H1 (cell line): Measurements from ENCODE around the gene NR2E3. TPM values are rescaled to one million over a fixed set of nuclear protein-coding genes. Genes with fewer than 3 reads are reported as not detected.

Experiments
- EZH2 ChIP-seq: fragments of 200-600 bp; sonication (generic); IDR thresholded peaks from 2 replicates; pipeline ENCODE4 v1.7.1; 2012; ENCODE audit warnings: low read depth, mild to moderate bottlenecking, moderate library complexity, low read length, inconsistent platforms; ENCODE audit not compliant: severe bottlenecking
- HDAC2 ChIP-seq, 2 experiments: fragments of 300-600 bp in 1 of 2; sonication (generic) in 1 of 2; IDR thresholded peaks; 2 replicates each; pipeline ENCODE4 v1.6.1; 2011 to 2012; ENCODE audit warnings: low read depth in 2 of 2, low read length in 2 of 2, mild to moderate bottlenecking in 2 of 2, moderate library complexity in 2 of 2, borderline replicate concordance in 1 of 2, inconsistent platforms in 1 of 2
- KDM4A ChIP-seq: IDR thresholded peaks from one replicate; pipeline ENCODE4 v1.7.1; 2012; ENCODE audit warnings: low read depth, mild to moderate bottlenecking, moderate library complexity, low read length, inconsistent platforms; ENCODE audit not compliant: severe bottlenecking
- POU5F1 ChIP-seq: IDR thresholded peaks from 2 replicates; pipeline ENCODE4 v1.6.1; 2011; ENCODE audit warnings: low read depth, mild to moderate bottlenecking, low read length, moderate library complexity
- RAD21 ChIP-seq, 2 experiments: IDR thresholded peaks in 1 of 2; conservative IDR thresholded peaks in 1 of 2; 2 replicates each; pipeline ENCODE4 v1.6.1; 2011; ENCODE audit warnings: low read depth in 2 of 2, low read length in 2 of 2, improper control_type of control experiment in 1 of 2, inconsistent platforms in 1 of 2, mild to moderate bottlenecking in 1 of 2, moderate library complexity in 1 of 2
- SP2 ChIP-seq: IDR thresholded peaks from 2 replicates; pipeline ENCODE4 v1.6.1; 2012; ENCODE audit warnings: mild to moderate bottlenecking, low read length, inconsistent platforms
- SP4 ChIP-seq: IDR thresholded peaks from 2 replicates; pipeline ENCODE4 v1.6.1; 2012; ENCODE audit warnings: low read length, inconsistent platforms
- SUZ12 ChIP-seq: fragments of 200-600 bp; sonication (generic); IDR thresholded peaks from 2 replicates; pipeline ENCODE4 v1.6.1; 2012; ENCODE audit warnings: mild to moderate bottlenecking, inconsistent platforms, low read length, moderate library complexity, mixed read lengths
- ZNF274 ChIP-seq: IDR thresholded peaks from 2 replicates; pipeline ENCODE4 v1.7.0; 2012; ENCODE audit warnings: low read length, borderline replicate concordance; ENCODE audit errors: extremely low read depth
- polyA plus RNA-seq, 7 experiments: library from polyadenylated mRNA; depleted of rRNA in 3 of 7; stranded (reverse) in 5 of 7; unstranded in 2 of 7; fragments of >200 nt in 5 of 7; fragments of 200-250 nt in 2 of 7; gene quantifications; 1 replicate in 5 of 7; 2 replicates in 1 of 7; 4 replicates in 1 of 7; pipeline versions ENCODE4 v1.2.1 to v1.2.3, GENCODE V29; 2011 to 2013; ENCODE audit warnings: missing spikeins in 2 of 7, mixed read lengths in 2 of 7
- total RNA-seq: library from RNA; stranded (reverse); fragmentation: NEBNext Ultra II Directional; extraction: Animal tissue kit (Norgen Biotek cat#: 25700); gene quantifications from 2 replicates; pipeline ENCODE4 v1.2.1, GENCODE V29; 2021
- TF ChIP-seq, protein P1 (sequence below): IDR thresholded peaks from 2 replicates; pipeline ENCODE4 v1.6.1; 2012; ENCODE audit warnings: low read length, inconsistent platforms
- TF ChIP-seq, protein P2 (sequence below): IDR thresholded peaks from 2 replicates; pipeline ENCODE4 v1.6.1; 2012; ENCODE audit warnings: inconsistent platforms

The NR2E3 gene
- total and polyA plus RNA-seq, 2 of the 8 experiments (the other 6 are each of a cell fraction or from before 2014, with no cell fraction given), result 0.56 to 0.80 TPM

- TF ChIP-seq RAD21 (IDR thresholded peaks at IDR 0.05 in 1 of 2, conservative IDR thresholded peaks at IDR 0.05 in 1 of 2; ENCODE audit: low read depth in 2 of 2, low read length in 2 of 2) (no peak), SUZ12 (no peak), HDAC2 (IDR thresholded peaks at IDR 0.05; ENCODE audit: borderline replicate concordance in 1 of 2, low read depth in 2 of 2, low read length in 2 of 2) (no peak), EZH2 (no peak), SP2 (no peak), KDM4A (no peak), ZNF274 (no peak), SP4 (no peak), POU5F1 (no peak)
- TF ChIP-seq, protein P1, sequence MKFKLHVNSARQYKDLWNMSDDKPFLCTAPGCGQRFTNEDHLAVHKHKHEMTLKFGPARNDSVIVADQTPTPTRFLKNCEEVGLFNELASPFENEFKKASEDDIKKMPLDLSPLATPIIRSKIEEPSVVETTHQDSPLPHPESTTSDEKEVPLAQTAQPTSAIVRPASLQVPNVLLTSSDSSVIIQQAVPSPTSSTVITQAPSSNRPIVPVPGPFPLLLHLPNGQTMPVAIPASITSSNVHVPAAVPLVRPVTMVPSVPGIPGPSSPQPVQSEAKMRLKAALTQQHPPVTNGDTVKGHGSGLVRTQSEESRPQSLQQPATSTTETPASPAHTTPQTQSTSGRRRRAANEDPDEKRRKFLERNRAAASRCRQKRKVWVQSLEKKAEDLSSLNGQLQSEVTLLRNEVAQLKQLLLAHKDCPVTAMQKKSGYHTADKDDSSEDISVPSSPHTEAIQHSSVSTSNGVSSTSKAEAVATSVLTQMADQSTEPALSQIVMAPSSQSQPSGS, result no peak
- TF ChIP-seq, protein P2, sequence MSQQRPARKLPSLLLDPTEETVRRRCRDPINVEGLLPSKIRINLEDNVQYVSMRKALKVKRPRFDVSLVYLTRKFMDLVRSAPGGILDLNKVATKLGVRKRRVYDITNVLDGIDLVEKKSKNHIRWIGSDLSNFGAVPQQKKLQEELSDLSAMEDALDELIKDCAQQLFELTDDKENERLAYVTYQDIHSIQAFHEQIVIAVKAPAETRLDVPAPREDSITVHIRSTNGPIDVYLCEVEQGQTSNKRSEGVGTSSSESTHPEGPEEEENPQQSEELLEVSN, result no peak
- TF ChIP-seq, all 59 proteins: peak for 0
Observed at GRCh38 chr15:71811752-71812735, 1.7 kb downstream of the NR2E3 start (continued).
